SH-SY5Y (cell line): ENCODE measurements around the gene ITGA7.

ENCODE experiments used
- GATA2 ChIP-seq: IDR thresholded peaks from 2 replicates; pipeline ENCODE4 v1.6.1; 2011; ENCODE audit warnings: mild to moderate bottlenecking, low read depth, low read length
- GATA3 ChIP-seq: IDR thresholded peaks from 2 replicates; pipeline ENCODE4 v1.6.1; 2011; ENCODE audit warnings: low read depth, mild to moderate bottlenecking, low read length, moderate library complexity

DNA sequence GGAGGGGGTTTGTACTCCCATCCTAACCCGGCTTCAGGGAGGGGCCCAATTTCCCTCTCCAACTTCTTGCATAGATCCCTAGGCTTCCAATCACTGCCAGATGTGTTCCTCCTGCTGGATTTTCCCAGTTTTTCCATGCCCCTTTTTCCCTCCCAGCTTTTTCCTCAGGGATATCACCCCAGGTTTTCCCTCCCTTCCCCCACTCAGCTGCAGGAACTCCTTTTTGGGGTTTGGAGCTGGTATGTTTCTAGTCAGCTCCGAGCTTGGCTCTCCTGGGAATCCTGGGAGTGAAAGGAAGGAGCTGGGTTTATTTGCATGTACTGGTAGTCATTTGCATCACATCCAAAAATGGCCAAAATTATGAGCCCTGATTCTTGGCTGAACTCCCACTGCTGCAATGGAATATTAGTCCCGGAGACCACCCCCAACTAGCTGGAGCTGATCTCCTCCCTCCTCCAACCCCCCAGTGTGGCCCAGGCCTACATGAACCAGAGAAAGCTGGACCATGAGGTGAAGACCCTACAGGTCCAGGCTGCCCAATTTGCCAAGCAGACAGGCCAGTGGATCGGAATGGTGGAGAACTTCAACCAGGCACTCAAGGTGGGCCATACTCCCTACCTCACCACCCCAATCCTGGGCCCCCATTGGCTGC lies 11.0 kb upstream of the ITGA7 start:
- TF ChIP-seq GATA2 (no peak), GATA3 (no peak)
